Eye (tissue), 1 donor: ENCODE results near the gene AP1M2.
A peak's percentile ranks its signal among the peaks of the same experiment; 100 is the strongest.
"Not testable (repeated sequence)": the region's sequence is repeated elsewhere in the genome, so short reads cannot be mapped to it uniquely, and the experiment has no call there.

Experiments used
- DNase-seq: peaks from one replicate; pipeline ENCODE4 v3.0.0-alpha.2; 2015

AP1M2 gene

DNA sequence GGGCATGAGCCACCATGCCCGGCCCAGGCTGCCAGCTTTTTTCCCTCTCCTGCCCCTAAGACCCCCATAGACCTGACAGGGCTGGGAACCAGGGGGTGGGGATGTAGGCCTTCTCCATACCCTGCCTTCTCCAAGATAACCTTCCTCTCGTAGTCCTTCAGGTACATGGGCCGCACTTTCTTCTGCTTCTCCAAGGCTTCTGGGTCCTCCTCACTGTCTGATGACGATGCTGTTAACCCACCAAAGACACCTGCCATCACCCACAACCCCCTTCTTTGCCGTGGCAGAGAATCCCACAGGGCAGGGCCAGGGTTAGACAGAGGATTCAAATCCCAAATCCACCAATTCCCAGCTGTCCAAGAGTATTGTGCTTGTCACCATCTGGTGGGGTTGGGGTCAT lies 24.5 kb downstream of the AP1M2 start:
- DNase-seq = no peak

DNA sequence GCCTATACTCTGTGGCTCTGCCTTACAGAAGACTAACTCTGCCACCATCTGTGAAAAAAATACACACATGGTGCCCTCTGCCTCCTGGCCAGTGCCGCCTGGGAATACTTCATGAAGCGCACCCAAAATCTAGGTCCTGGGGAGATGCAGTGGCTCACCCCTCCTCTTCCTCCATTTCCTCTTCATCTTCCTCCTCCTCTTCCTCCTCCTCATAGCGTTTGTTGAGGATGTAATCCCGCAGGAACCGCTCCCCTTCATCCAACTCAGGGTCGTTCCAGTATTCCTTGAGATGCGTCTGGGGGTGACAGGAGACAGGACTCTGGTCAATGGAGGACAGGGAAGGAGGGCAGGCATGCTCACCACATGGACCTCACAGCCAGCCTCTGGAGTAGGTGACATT lies 27.0 kb downstream of the AP1M2 start:
- DNase-seq = no peak

DNA sequence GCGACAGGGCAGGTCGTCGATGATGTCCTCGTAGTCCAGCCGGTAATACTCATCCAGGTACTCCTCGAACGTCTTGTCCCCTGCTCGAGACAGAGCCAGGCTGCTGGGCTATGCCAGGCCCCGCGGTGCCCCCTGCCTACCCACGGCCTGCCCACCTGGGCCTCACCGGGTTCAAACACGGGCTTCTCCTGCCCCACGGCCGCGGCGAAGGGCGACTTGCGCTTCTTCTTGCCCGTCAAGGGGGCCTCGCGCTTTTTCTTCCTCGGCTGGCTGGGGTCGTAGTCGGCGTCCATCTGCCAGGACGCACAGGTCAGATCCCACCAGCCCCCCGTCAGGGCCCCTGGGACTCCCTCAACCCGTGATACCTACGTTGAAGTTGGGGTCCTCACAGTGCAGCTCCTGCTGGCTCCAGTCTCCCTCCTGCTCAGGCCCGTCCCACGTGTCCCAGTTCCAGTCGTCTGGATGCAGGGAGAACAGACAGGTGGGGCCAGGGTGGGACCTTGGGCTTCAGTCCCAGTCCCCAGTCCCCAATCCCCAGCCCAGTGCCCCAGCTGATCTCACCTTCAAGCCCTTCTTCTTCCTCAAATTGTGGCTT lies 29.4 kb downstream of the AP1M2 start:
- no peak for DNase-seq

DNA sequence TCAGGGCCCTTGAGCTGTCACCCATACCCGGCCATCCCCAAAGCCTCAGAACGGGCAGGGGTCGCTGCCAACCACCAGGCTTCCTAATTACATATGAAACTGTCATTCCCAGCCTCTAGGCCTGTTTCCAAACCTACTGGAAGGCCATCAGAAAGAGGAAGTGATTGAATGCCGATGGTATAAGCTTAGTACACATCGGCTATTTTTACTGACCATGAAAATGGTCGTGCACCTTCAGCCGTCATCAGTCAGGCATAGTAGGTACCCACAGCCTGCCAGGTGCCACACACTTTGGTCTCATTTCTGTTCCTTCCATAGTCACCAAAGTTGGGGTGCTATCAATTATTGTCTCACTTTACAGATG lies 31.5 kb downstream of the AP1M2 start:
- no peak for DNase-seq

DNA sequence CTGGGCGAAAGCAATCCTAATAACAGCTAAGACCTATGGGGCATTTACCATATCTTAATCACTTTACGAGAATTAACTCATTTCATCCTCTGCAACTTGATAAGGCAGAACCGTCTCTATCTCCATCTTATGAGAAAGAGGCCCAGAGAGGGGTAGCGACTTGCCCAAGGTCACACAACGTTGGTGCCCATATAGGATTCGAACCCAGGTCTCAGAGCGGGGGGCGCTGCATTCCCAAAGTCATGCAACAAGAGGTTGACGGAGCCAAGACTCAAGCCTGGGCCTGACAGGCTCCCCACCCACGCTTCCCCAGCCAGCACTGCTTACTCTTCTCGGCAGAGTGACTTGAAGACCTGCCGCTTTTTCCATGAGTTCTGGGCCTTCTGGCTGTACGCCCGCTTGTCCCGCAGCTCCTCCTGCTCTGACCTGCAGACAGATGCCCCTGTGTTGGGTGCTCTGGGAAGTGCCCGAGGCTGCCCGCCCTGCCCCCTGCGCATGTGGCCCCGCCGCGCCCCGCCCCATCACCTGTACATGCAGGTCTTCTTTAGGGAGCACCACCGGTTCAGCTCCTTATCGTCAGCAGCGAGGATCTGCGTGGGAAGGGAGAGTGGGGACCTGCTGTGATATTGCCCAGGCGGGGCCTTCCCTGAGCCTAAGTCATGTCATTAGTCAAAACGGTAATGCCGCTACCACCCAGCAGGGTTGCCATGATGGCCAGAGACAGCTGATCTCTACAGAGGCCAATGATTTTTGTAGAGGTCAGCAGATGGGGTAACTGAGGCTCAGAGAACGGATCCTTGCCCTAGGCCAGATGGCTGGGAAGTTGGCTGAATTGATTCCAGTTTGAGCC lies 32.1 kb downstream of the AP1M2 start:
- DNase-seq = no peak

DNA sequence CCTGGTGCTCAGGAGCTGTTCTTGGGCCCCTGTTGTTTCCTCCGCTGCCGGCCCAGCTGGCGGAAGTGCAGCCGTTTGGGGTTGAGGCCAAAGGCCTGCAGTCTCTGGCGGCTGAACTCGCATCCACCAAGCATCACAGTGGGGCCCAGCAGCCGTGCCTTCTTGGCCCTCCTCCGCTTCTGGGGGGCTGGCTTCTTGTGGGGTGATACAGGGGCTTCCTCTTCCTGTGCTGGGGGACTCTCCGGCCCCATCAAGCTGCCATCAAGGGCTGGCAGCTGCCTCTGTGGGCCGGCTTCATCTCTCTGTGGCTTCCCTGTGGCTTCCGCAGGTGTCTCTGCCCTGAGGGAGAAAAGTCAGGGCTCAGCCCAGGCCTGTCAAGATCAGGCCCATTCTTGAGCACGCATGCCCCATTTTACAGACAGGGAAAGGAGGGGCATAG lies 33.1 kb downstream of the AP1M2 start:
- DNase-seq = no peak

DNA sequence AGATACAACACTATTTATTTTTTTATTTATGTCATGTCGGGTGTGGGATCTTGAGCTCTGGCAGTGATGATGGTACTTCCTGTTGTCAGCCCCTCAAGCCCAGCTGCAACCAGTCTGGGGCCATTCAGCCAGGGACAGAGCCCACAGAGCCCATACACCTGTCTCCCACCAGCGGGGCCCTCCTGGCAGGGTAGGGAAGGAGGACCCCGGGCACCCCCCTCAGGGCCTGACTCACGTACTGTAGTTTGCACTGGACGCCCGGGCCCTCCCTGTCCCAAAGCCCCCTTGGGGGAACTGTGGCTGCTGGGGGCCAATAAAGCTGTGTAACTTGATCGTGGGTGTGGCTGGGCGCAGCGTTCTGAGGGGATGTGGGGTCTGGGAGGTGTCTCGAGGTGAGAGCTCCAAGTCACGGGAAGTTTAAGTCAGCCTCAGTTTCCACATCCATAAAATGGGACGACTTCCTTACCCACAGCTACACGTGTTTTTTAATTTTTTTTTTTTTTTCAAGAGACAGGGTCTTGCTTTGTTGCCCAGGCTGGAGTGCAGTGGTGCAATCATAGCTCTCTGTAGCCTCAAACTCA lies 33.9 kb downstream of the AP1M2 start:
- no peak for DNase-seq

DNA sequence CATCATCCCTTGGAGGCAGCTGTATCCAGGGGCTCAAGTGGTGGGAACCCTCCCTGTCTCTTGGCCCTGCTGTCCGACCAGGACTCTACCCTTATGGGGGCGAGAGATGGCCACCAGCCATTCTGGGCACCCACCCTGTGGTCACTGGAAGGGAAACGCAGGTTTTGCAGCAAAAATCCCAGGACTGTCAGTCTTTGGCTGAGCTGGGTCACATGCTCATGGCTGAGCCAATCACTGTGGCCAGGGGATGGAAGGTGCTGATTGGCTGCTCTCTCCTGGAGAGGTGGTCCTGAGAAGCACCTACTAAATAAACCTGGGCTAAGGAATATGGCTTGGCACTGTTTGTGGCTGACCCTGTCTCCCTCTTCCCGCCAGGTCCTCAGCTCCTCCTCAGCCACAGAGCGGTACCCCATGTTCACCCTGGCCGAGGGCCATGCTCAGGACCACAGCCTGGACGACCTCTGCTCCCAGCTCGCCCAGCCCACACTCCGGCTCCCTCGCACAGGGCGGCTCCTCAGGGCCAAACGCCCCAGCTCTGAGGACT lies 34.5 kb downstream of the AP1M2 start:
- DNase-seq = no peak

DNA sequence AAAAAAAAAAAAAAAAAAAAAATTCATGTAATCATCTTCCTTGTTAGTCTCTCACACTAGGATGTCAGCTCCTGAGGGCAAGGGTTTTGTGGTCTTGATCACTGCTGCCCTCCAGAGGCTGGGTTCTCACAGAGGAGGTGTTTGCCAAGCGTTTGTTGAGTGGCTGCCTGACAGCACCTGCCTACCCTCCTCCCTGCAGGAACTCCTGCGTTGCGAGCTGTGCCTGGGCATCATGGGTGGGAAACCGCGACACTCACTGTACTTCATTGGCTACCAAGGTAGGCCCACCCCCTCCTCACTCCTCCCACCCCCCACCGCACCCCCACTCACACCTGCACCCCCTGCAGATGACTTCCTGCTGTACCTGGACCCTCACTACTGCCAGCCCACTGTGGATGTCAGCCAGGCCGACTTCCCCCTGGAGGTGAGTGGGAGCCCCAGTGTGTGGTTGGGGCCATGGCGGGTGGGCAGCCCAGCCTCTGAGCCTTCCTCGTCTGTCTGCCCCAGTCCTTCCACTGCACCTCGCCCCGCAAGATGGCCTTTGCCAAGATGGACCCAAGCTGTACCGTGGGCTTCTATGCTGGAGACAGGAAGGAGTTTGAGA lies 35.3 kb downstream of the AP1M2 start:
- DNase-seq = no peak

DNA sequence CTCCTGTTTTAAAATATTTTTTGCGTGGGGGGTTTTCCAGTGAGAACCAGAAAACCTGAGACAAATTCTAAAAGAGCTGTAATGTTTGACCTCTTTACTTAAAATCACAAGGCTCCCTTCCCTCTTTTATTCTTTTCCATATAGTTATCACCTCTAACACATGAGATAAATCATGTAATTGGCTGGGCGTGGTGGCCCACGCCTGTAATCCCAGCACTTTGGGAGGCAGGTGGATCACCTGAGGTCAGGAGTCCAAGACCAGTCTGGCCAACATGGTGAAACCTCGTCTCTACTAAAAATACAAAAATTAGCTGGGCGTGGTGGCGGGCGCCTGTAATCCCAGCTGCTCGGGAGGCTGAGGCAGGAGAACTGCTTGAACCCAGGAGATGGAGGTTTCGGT lies 36.1 kb downstream of the AP1M2 start:
- not testable (repeated sequence) for DNase-seq

DNA sequence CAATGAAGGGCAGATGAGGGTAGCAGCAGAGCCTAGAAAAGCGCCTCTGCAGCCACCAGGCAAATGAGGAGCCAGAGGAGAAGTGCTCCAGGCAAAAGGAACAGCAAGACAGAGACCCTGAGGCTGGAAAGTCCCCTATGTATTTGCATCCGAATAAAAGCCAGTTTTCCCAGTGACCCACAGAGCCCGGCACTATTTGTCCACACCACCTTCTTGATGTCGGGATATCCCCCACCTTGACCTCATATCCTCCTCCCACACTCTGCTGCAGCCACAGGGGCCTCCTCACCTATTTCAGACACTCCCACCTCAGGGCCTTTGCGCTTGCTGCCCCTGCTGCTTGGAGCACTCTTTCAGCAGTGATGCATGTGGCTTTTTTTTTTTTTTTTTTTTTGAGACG lies 36.8 kb downstream of the AP1M2 start:
- no peak for DNase-seq

DNA sequence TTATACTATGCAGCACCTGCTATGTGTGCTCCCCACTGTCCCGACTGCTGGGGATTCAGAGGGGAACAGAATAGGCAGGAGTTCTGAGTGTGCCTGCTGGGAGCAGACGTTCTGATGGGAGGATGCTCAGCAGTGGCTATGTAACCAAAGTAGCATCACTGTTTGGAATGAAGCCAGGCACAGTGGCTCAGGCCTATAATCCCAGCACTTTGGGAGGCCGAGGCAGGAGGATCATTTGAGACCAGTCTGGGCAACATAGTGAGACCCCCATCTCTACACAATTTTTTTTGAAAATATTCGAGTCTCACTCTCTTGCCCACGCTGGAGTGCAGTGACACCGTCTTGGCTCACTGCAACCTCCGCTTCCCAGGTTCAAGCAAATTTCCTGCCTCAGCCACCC lies 37.4 kb downstream of the AP1M2 start:
- DNase-seq = no peak

DNA sequence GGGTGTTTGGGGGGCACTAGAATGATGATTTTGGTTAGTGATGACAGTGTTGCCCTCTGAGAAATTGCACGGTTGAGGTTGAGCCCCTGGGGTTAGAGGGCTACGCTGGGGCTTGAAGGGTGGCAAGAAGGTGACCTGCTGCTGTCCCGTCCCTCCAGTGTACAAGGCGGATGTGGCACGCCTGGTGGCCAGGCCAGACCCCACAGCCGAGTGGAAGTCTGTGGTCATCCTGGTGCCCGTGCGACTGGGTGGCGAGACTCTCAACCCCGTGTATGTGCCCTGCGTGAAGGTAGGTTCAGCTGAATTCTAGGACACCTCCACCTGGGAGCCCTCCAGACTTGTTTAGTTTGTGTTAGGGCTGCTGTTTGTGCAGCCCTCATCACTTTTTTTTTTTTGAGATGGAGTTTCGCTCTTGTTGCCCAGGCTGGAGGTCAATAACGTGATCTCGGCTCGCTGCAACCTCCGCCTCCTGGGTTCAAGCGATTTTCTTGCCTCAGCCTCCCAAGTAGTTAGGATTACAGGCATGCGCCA lies 38.3 kb downstream of the AP1M2 start:
- DNase-seq = no peak

DNA sequence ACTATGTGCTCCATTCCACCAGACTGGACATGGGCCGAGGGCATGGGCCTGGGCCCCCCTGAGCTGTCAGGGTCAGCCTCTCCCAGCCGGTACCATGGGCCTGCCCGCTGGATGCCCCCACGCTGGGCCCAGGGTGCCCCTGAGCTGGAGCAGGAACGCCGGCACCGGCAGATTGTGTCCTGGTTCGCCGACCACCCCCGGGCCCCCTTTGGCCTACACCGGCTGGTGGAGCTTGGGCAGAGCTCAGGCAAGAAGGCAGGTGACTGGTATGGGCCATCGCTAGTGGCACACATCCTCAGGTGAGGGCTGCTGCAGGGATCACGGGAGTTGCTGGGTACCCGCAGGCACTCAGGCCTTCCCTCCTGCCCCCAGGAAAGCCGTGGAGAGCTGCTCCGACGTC lies 40.3 kb downstream of the AP1M2 start:
- DNase-seq = no peak

DNA sequence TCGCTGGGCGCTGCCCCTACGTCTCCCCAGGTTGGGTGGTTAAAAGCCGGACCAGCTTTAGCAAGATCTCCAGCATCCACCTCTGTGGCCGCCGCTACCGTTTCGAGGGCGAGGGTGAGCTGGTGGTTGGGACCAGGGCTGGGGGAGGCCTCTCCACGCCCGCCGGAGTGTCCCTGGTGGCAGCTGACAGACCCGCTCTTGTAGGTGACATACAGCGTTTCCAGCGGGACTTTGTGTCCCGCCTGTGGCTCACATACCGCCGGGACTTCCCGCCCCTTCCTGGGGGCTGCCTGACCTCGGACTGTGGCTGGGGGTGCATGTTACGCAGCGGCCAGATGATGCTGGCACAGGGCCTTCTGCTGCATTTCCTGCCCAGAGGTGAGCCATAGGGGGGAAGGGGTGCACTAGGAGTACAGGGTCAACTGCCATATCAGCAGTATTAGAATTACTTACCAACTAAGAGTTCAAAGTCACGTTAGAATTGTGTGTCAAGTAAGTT lies 42.3 kb downstream of the AP1M2 start:
- DNase-seq = no peak

DNA sequence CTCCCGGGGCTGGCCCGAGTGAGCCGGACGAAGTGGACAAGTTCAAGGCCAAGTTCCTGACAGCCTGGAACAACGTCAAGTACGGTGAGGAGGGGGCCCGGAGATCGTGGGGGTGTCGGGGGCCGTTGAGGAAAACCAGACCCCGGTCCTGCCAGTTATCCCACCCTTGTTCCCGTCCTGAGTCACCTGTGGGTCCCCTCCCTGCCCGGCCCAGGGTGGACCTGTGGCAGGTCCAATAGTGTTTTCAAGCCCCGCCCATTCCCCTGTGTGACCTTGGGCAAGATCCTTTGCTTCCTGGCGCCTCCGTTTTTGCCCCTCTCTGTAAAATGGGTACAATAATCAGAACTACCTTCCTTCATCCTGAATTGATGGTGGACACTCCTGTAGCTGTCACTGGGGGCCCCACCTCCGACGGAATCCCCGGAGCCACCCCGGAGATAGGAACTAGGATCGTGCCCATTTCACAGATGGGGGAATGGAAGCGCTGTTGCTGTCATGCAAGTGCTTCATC lies 42.8 kb downstream of the AP1M2 start:
- DNase-seq = no peak

DNA sequence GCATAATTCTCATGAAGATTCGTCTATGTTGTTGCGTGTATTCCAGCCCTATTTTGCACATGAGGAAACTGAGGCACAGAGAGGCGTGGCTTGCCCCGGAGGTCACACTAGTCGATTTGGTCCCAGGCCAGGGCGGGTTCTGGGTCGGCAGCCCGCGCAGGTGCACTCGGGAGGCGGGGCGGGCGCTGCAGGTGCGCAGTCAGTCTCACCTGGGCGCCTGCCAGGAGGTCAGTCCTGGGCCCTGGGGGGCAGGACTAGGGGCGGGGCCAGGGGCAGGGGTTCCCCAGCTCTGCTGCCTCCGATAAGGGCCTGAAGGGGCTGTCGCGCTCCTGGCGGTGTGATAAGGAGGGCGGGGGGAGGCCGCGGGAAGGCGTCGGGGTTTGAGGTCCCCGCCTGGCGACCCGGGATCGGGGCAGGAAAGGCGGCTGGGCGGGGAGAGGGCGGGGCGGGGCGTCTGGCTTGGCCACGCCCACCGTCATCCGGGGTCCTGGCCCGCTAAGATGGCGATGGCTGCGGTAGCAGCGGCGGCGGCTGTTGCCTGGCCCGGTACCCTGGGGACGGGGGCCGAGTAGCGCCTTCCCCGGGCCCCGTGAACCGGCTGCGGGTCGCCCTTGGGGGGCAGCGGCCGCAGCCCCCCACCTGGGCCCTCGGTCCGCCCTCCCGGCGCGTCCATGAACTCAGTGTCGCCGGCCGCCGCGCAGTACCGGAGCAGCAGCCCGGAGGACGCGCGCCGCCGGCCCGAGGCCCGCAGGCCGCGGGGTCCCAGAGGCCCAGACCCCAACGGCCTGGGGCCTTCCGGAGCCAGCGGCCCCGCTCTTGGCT lies 43.5 kb downstream of the AP1M2 start, which contains the start of gene ATG4D:
TSS of gene ATG4D (plus strand) at position 485 of the 822 bp plus-strand sequence. CDS start at position 672, 187 bp downstream.
- DNase-seq = peak; percentile 92

DNA sequence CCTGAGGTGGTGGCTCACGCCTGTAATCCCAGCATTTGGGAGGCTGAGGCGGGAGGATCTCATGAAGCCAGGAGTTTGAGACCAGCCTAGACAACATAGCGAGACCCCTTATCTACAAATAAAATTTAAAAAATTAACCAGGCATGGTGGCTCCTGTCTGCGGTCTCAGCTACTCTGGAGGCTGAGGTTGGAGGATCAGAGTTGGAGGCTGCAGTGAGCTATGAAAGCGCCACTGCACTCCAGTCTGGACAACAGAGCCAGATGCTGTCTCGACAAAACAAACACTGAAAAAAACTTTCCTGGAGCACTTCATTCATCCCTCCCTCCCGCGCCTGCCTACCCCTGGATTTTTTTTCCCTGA lies 44.1 kb downstream of the AP1M2 start:
- DNase-seq = peak; percentile 16

DNA sequence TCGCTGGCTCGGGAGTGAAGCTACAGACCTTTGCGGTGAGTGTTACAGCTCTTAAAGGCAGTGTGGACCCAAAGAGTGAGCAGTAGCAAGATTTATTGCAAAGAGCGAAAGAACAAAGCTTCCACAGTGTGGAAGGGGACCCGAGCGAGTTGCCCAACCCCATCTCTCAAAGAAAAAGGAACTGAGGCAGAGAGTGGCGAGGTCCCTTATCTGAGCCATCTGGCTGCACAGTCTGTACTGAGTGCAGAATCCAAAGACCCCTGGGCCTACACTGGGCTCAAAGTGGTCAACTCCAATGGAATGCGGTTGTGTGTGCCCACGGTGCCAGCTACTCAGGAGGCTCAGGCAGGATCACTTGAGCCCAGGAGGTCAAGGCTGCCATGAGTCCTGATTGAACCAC lies 48.1 kb downstream of the AP1M2 start:
- not testable (repeated sequence) for DNase-seq

DNA sequence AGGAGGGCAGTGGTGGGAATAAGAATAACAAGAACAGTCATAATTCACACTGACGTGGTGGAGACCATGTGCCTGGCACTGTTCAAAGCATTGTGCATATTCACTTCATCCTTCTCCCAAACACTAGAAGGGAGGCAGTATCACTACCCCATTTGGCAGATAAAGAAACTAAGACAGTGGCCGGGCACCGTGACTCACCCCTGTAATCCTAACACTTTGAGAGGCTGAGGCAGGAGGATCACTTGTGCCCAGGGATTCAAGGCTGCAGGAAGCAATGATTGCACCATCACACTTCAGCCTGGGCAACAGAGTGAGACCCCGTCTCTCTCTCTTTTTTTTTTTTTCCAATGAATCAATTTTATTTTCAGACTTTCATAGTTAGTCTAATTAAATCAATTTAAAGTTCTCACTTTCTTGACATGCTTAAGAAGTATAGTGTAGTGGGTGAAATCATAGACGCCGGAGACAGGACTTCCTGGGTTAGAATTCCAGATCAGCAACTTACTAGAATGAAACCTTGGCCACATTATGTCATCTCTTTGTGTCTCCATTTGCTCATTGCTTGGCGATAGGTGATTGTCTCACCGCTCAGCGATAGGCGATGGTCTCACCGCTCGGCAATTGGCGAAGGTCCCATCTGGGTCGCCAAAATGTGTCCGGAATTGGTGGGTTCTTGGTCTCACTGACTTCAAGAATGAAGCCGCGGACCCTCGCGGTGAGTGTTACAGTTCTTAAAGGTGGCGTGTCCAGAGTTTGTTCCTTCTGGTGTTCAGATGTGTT lies 48.7 kb downstream of the AP1M2 start:
- DNase-seq = no peak

DNA sequence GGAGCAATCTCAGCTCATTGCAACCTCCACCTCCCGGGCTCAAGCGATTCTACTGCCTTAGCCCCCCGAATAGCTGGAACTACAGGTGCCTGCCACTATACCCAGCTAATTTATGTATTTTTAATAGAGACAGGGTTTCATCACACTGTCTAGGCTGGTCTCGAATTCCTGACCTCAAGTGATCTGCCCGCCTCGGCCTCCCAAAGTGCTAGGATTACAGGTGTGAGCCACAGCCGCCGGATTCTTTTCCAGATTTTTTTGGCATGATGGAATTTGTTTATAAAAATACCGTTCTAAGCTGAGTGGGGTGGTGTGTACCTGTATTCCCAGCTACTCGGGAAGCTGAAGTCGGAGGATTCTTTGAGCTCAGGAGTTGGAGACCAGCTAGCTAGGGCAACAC lies 49.4 kb downstream of the AP1M2 start:
- no peak for DNase-seq
